Subcutaneous abdominal adipose tissue (tissue), 5 donors: Measurements from ENCODE around the gene CD72.
A peak's percentile ranks its signal among the peaks of the same experiment; 100 is the strongest.
"Not testable (repeated sequence)": the region's sequence is repeated elsewhere in the genome, so short reads cannot be mapped to it uniquely, and the experiment has no call there.

Experiments used
- H3K27ac ChIP-seq: one replicate; pipeline ENCODE4 v1.7.0; 2013; ENCODE audit warnings: low read depth, mild to moderate bottlenecking, inconsistent platforms, low read length, moderate library complexity
- H3K27me3 ChIP-seq, 5 donors: one replicate each; pipeline ENCODE4 v1.7.0; 2013; ENCODE audit warnings: low read length in 5 of 5, inconsistent platforms in 1 of 5; ENCODE audit not compliant: control insufficient read depth in 5 of 5, insufficient read depth in 4 of 5
- H3K36me3 ChIP-seq, 5 donors: one replicate each; pipeline ENCODE4 v1.7.0; 2013; ENCODE audit warnings: low read length in 5 of 5; ENCODE audit not compliant: control insufficient read depth in 5 of 5, insufficient read depth in 5 of 5
- H3K4me1 ChIP-seq, 5 donors: one replicate each; pipeline ENCODE4 v1.7.0; 2013; ENCODE audit warnings: low read length in 5 of 5, mild to moderate bottlenecking in 3 of 5, moderate library complexity in 1 of 5; ENCODE audit not compliant: control insufficient read depth in 5 of 5, insufficient read depth in 5 of 5
- H3K4me3 ChIP-seq, 5 donors: one replicate each; pipeline ENCODE4 v1.7.0; 2013; ENCODE audit warnings: low read length in 5 of 5, low read depth in 1 of 5
- H3K9ac ChIP-seq, 5 donors: one replicate each; pipeline ENCODE4 v1.7.0; 2013; ENCODE audit warnings: low read length in 5 of 5, mild to moderate bottlenecking in 4 of 5, moderate library complexity in 3 of 5
- H3K9me3 ChIP-seq, 5 donors: one replicate each; pipeline ENCODE4 v1.7.0; 2013; ENCODE audit warnings: low read length in 5 of 5; ENCODE audit not compliant: control insufficient read depth in 5 of 5
- donor health status: healthy.
- donor health status: healthy.
- donor health status: healthy.
- donor health status: healthy.
- donor health status: healthy.

The CD72 gene

GRCh38 chr9:35618854-35619799, 914 bp upstream of the CD72 start:
- H3K36me3 ChIP-seq = no peaks in the 10 kb centered on the region
- H3K27ac ChIP-seq = no peak overlapping the region
- H3K9me3 ChIP-seq = no peaks in the 10 kb centered on the region

GRCh38 chr9:35617548-35617947, 665 bp downstream of the CD72 start:
- no peaks in the 10 kb centered on the region for H3K9me3 ChIP-seq
- peak overlapping the region; percentile 62 to 72 (median 65) for H3K4me3 ChIP-seq
- no peak overlapping the region for H3K27ac ChIP-seq
- H3K36me3 ChIP-seq = no peaks in the 10 kb centered on the region
- H3K27me3 ChIP-seq = peaks cover 0 to 2% (median 0%) of the 10 kb centered on the region in 5 donors
- H3K4me1 ChIP-seq = peaks cover 0 to 32% (median 18%) of the 10 kb centered on the region in 5 donors
- peak overlapping the region in 3 of 5 donors; percentile 59 to 73 (median 70) for H3K9ac ChIP-seq

More at GRCh38 chr9:35618854-35619799, 914 bp upstream of the CD72 start:
- H3K9ac ChIP-seq = no peak overlapping the region
- H3K4me3 ChIP-seq = no peak overlapping the region
- peaks cover 0 to 32% (median 18%) of the 10 kb centered on the region in 5 donors for H3K4me1 ChIP-seq
- H3K27me3 ChIP-seq = peaks cover 0 to 2% (median 0%) of the 10 kb centered on the region in 5 donors

GRCh38 chr9:35616681-35617459, 1.3 kb downstream of the CD72 start:
- peaks cover 0 to 32% (median 18%) of the 10 kb centered on the region in 5 donors for H3K4me1 ChIP-seq
- peak overlapping the region; percentile 62 to 72 (median 65) for H3K4me3 ChIP-seq
- H3K9me3 ChIP-seq = no peaks in the 10 kb centered on the region
- H3K27ac ChIP-seq = no peak overlapping the region
- no peaks in the 10 kb centered on the region for H3K36me3 ChIP-seq
- H3K9ac ChIP-seq = peak overlapping the region in 4 of 5 donors; percentile 40 to 73 (median 64)
- H3K27me3 ChIP-seq = peaks cover 0 to 2% (median 0%) of the 10 kb centered on the region in 5 donors

GRCh38 chr9:35615981-35616680, 2.1 kb downstream of the CD72 start:
- peak overlapping the region in 3 of 5 donors; percentile 62 to 72 (median 63) for H3K4me3 ChIP-seq

GRCh38 chr9:35612843-35613242, 5.4 kb downstream of the CD72 start:
- peaks cover 0 to 36% (median 20%) of the 10 kb centered on the region in 5 donors for H3K4me1 ChIP-seq
- no peaks in the 10 kb centered on the region for H3K9me3 ChIP-seq

More at GRCh38 chr9:35615981-35616680, 2.1 kb downstream of the CD72 start:
- Histone ChIP-seq H3K4me1 (peaks cover 0 to 33% (median 18%) of the 10 kb centered on the region in 5 donors), H3K27ac (no peak overlapping the region), H3K9ac (peak overlapping the region in 2 of 5 donors; percentile 59 to 70), H3K36me3 (no peaks in the 10 kb centered on the region), H3K27me3 (peaks cover 0 to 2% (median 0%) of the 10 kb centered on the region in 5 donors), H3K9me3 (no peaks in the 10 kb centered on the region)

GRCh38 chr9:35612066-35612465, 6.1 kb downstream of the CD72 start:
- H3K27ac ChIP-seq, H3K9me3 ChIP-seq, H3K27me3 ChIP-seq, H3K9ac ChIP-seq, H3K4me3 ChIP-seq: not testable (repeated sequence)
- peaks cover 0 to 35% (median 19%) of the 10 kb centered on the region in 5 donors for H3K4me1 ChIP-seq
- H3K36me3 ChIP-seq = peaks cover 0 to 32% (median 27%) of the 10 kb centered on the region in 5 donors

More at GRCh38 chr9:35612843-35613242, 5.4 kb downstream of the CD72 start:
- Histone ChIP-seq H3K27me3 (peaks cover 0 to 2% (median 0%) of the 10 kb centered on the region in 5 donors), H3K9ac (no peak overlapping the region), H3K36me3 (peaks cover 0 to 25% (median 23%) of the 10 kb centered on the region in 5 donors), H3K4me3 (no peak overlapping the region), H3K27ac (no peak overlapping the region)

- H3K9me3 ChIP-seq = no peaks in the 10 kb centered on the region
- H3K27me3 ChIP-seq = no peaks in the 10 kb centered on the region
- peaks cover 0 to 36% (median 29%) of the 10 kb centered on the region in 5 donors for H3K36me3 ChIP-seq
- peaks cover 0 to 36% (median 22%) of the 10 kb centered on the region in 5 donors for H3K4me1 ChIP-seq
- no peak overlapping the region for H3K27ac ChIP-seq
- H3K9ac ChIP-seq = no peak overlapping the region
- H3K4me3 ChIP-seq = no peak overlapping the region
Measured at GRCh38 chr9:35611230-35611797, 6.9 kb downstream of the CD72 start.

- Histone ChIP-seq H3K36me3 (peaks cover 0 to 36% (median 29%) of the 10 kb centered on the region in 5 donors), H3K27ac (peak overlapping the region; percentile 41), H3K9me3 (no peaks in the 10 kb centered on the region), H3K27me3 (no peaks in the 10 kb centered on the region), H3K9ac (no peak overlapping the region), H3K4me1 (peaks cover 0 to 44% (median 30%) of the 10 kb centered on the region in 5 donors), H3K4me3 (no peak overlapping the region)
Measured at GRCh38 chr9:35609820-35610163, 8.4 kb downstream of the CD72 start.
